Hepatocyte (in vitro differentiated cells): ENCODE data around the gene PRC1. TPM values are rescaled to one million over a fixed set of nuclear protein-coding genes. Genes with fewer than 3 reads are reported as not detected.
"Not testable (repeated sequence)": the region's sequence is repeated elsewhere in the genome, so short reads cannot be mapped to it uniquely, and the experiment has no call there.

Source experiments
- DNase-seq: peaks from one replicate; pipeline ENCODE4 v3.0.0-alpha.2; 2016; ENCODE audit warnings: low spot score
- H2AFZ ChIP-seq: fragments of 200-600 bp; sonication (generic); 2 replicates; pipeline ENCODE4 v1.6.0; 2016; ENCODE audit warnings: antibody characterized with exemption, mild to moderate bottlenecking
- H3K27ac ChIP-seq: fragments of 200-600 bp; sonication (generic); 2 replicates; pipeline ENCODE4 v1.5.1; 2016; ENCODE audit warnings: mild to moderate bottlenecking
- H3K27me3 ChIP-seq: fragments of 200-600 bp; sonication (generic); 2 replicates; pipeline ENCODE4 v1.6.1; 2016
- H3K36me3 ChIP-seq: fragments of 200-600 bp; sonication (generic); replicated peaks from 2 replicates; pipeline ENCODE4 v1.5.1; 2016; ENCODE audit warnings: low read depth; ENCODE audit not compliant: insufficient read depth
- H3K4me1 ChIP-seq: fragments of 200-600 bp; sonication (generic); 2 replicates; pipeline ENCODE4 v1.5.1; 2016; ENCODE audit warnings: mild to moderate bottlenecking, moderate library complexity; ENCODE audit not compliant: insufficient read depth
- H3K4me2 ChIP-seq: fragments of 200-600 bp; sonication (generic); 2 replicates; pipeline ENCODE4 v1.6.0; 2016
- H3K4me3 ChIP-seq: fragments of 200-600 bp; sonication (generic); 2 replicates; pipeline ENCODE4 v1.5.1; 2016; ENCODE audit warnings: mild to moderate bottlenecking
- H3K79me2 ChIP-seq: fragments of 200-600 bp; sonication (generic); 2 replicates; pipeline ENCODE4 v1.6.0; 2017; ENCODE audit warnings: mild to moderate bottlenecking
- H3K9me2 ChIP-seq: fragments of 200-600 bp; sonication (generic); replicated peaks from 2 replicates; pipeline ENCODE4 v1.6.0; 2017; ENCODE audit warnings: mild to moderate bottlenecking; ENCODE audit not compliant: insufficient read depth
- H3K9me3 ChIP-seq: fragments of 200-600 bp; sonication (generic); 2 replicates; pipeline ENCODE4 v1.5.1; 2016; ENCODE audit warnings: low read depth, mild to moderate bottlenecking
- H4K20me1 ChIP-seq: fragments of 200-600 bp; sonication (generic); 2 replicates; pipeline ENCODE4 v1.6.0; 2016; ENCODE audit warnings: mild to moderate bottlenecking; ENCODE audit not compliant: insufficient read depth, poor library complexity, severe bottlenecking
- CTCF ChIP-seq: fragments of 200-600 bp; sonication (generic); IDR thresholded peaks from 2 replicates; pipeline ENCODE4 v1.5.1; 2016; ENCODE audit warnings: antibody characterized with exemption, mild to moderate bottlenecking; ENCODE audit not compliant: poor library complexity
- EZH2 ChIP-seq: fragments of 200-600 bp; sonication (generic); IDR thresholded peaks from 2 replicates; pipeline ENCODE4 v1.6.1; 2016; ENCODE audit warnings: antibody characterized with exemption, mild to moderate bottlenecking, borderline replicate concordance
- EZH2phosphoT487 ChIP-seq: fragments of 200-600 bp; sonication (generic); IDR thresholded peaks from one replicate; pipeline ENCODE4 v1.6.1; 2018; ENCODE audit warnings: antibody characterized with exemption, mild to moderate bottlenecking, low read depth, moderate library complexity; ENCODE audit not compliant: unreplicated experiment, severe bottlenecking
- WGBS: methylation state at CpG from one replicate; pipeline ENCODE4 v1.1.6; 2016; ENCODE audit warnings: low lambda C conversion rate; ENCODE audit errors: missing lambda C conversion rate; 5-methylcytosine and 5-hydroxymethylcytosine counted together
- polyA plus RNA-seq: library from polyadenylated mRNA; unstranded; fragments of >200 nt; fragmentation: Nextera tagmentation; extraction: Ambion mirVana; gene quantifications from 2 replicates; pipeline ENCODE4 v1.2.1, GENCODE V29; 2016
- total RNA-seq: library from RNA; depleted of rRNA; stranded (reverse); fragments of >200 nt; gene quantifications from 2 replicates; pipeline ENCODE4 v1.2.3, GENCODE V29; 2014

Gene PRC1
- total and polyA plus RNA-seq, 2 experiments from 2014 or later, result 21.5 to 35.8 TPM

- Histone ChIP-seq H4K20me1 (no peaks in the 10 kb centered on the region), H3K79me2 (no peaks in the 10 kb centered on the region), H3K27me3 (no peaks in the 10 kb centered on the region), H3K9me2 (no peaks in the 10 kb centered on the region), H2AFZ (no peak overlapping the region), H3K27ac (no peak overlapping the region), H3K4me1 (no peaks in the 10 kb centered on the region), H3K9me3 (no peaks in the 10 kb centered on the region), H3K4me3 (no peak overlapping the region), H3K4me2 (no peak overlapping the region), H3K36me3 (no peaks in the 10 kb centered on the region)
- TF ChIP-seq EZH2 (no peak), EZH2phosphoT487 (no peak), CTCF (no peak)
- WGBS, result 91% methylated on average over 5 of the region's 5 CpGs
- DNase-seq, result no peak
Observed at GRCh38 chr15:90924375-90924774, 70.0 kb downstream of the PRC1 start.

DNA sequence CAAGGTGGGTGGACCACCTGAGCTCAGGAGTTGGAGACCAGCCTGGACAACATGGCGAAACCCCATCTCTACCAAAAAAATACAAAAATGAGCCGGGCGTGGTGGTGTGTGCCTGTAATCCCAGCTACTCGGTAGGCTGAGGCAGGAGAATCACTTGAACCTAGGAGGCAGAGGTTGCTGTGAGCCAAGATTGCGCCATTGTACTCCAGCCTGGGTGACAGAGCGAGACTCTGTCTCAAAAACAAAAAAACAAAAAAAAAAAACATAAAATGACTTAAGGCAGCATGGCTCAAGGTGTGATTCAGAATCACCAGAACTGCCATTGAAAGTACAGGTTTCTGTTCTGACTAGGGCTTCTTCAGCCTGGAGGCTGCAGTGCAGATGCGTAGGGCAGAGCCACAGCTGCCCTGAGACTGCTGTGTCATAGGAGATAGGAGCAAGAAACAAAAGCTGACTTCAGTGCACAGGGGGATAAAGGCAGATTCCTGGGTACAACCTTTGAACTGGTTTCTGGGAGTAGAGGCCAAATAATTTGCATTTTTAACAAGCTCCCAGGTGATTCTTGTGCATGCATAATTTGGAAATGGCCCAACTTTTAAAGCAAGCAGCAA, 71.5 kb downstream of the PRC1 start:
- H3K36me3 ChIP-seq, H3K4me3 ChIP-seq, H3K9me3 ChIP-seq, H3K4me2 ChIP-seq, H3K27ac ChIP-seq, H3K4me1 ChIP-seq, H3K9me2 ChIP-seq, H4K20me1 ChIP-seq, H3K27me3 ChIP-seq, H2AFZ ChIP-seq, H3K79me2 ChIP-seq, DNase-seq: not testable (repeated sequence)
- 96% methylated on average over 7 of the region's 7 CpGs for WGBS

DNA sequence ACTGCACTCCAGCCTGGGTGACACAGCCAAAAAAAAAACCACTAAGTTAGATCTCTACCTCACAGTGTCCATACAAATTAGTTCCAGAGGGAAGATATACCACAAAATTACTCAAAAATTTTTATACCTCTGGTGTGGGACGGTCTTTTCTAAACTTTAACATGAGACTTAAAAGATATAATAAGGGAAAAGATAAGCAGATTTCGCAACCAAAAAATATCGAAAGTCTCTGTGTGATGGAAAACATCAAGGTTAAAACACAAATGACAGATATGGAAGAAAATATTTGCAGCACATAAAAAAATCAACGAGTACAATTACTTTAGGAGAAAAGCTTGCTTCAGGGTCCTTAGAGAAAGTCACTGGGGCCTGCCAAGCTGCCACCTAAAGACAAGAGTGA, 72.4 kb downstream of the PRC1 start:
- no peak overlapping the region for H2AFZ ChIP-seq

DNA sequence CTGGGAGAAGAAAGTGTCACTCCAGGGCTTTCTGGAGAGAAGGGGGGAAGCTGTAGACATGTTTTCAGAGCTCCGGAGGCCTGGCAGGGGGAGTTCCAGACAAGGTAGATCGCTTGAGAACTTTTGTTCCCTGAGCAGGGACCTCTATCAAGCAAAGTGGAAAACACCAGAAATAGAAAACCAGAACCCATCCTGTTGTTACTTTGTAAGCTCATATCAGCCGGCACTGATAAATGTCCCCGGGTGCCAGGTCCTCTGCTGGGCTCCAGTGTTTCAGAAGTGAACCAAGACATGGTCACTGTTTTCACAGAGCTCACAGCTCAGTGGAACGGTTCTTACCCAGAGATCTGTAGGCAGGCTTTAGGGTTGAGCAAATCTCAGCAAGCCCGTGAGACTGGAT, 75.5 kb downstream of the PRC1 start:
- Histone ChIP-seq H4K20me1 (no peaks in the 10 kb centered on the region), H3K79me2 (no peaks in the 10 kb centered on the region), H3K9me3 (no peaks in the 10 kb centered on the region), H3K4me3 (no peak overlapping the region), H3K4me2 (no peak overlapping the region), H2AFZ (no peak overlapping the region), H3K4me1 (no peaks in the 10 kb centered on the region), H3K27me3 (no peaks in the 10 kb centered on the region), H3K27ac (no peak overlapping the region), H3K9me2 (no peaks in the 10 kb centered on the region), H3K36me3 (no peaks in the 10 kb centered on the region)
- TF ChIP-seq EZH2, result no peak
- no peak for TF ChIP-seq EZH2phosphoT487
- no peak for TF ChIP-seq CTCF
- no peak for DNase-seq
- WGBS, result 96% methylated on average over 6 of the region's 6 CpGs

More for the DNA sequence above, 72.4 kb downstream of the PRC1 start:
- no peak overlapping the region for H3K4me3 ChIP-seq
- no peak overlapping the region for H3K4me2 ChIP-seq
- no peaks in the 10 kb centered on the region for H3K9me3 ChIP-seq
- H3K4me1 ChIP-seq, result no peaks in the 10 kb centered on the region
- H3K36me3 ChIP-seq, result no peaks in the 10 kb centered on the region
- DNase-seq, result no peak
- TF ChIP-seq EZH2phosphoT487 (no peak), CTCF (no peak), EZH2 (no peak)
- H3K27me3 ChIP-seq, result no peaks in the 10 kb centered on the region
- H4K20me1 ChIP-seq, result no peaks in the 10 kb centered on the region
- no peaks in the 10 kb centered on the region for H3K9me2 ChIP-seq
- H3K27ac ChIP-seq, result no peak overlapping the region
- H3K79me2 ChIP-seq, result no peaks in the 10 kb centered on the region
- WGBS, result 94% methylated on average over 4 of the region's 4 CpGs
